Fibroblast of skin of back (primary cell): ENCODE measurements around the gene SNAPC4.
"Not testable (repeated sequence)": the region's sequence is repeated elsewhere in the genome, so short reads cannot be mapped to it uniquely, and the experiment has no call there.

Experiments used
- DNase-seq: peaks from one replicate; pipeline ENCODE4 v3.0.0-alpha.2; 2013

The SNAPC4 gene

GRCh38 chr9:136433849-136434579 is 34.0 kb upstream of the SNAPC4 start:
- DNase-seq, result no peak

- no peak for DNase-seq
Measured at GRCh38 chr9:136433043-136433715, 33.2 kb upstream of the SNAPC4 start.

- DNase-seq, result no peak
Measured at GRCh38 chr9:136432591-136432990, 32.6 kb upstream of the SNAPC4 start.

GRCh38 chr9:136431782-136432350 is 31.9 kb upstream of the SNAPC4 start:
- DNase-seq, result no peak

- no peak for DNase-seq
Measured at GRCh38 chr9:136430588-136431234, 30.7 kb upstream of the SNAPC4 start.

- no peak for DNase-seq
Measured at GRCh38 chr9:136429683-136430491, 29.9 kb upstream of the SNAPC4 start.

- DNase-seq, result no peak
Measured at GRCh38 chr9:136429075-136429628, 29.2 kb upstream of the SNAPC4 start.

GRCh38 chr9:136426787-136427186 is 26.8 kb upstream of the SNAPC4 start:
- DNase-seq, result no peak

GRCh38 chr9:136425367-136425766 is 25.4 kb upstream of the SNAPC4 start:
- DNase-seq, result not testable (repeated sequence)

- DNase-seq, result no peak
Measured at GRCh38 chr9:136424750-136425362, 24.9 kb upstream of the SNAPC4 start.

GRCh38 chr9:136423432-136424146 is 23.6 kb upstream of the SNAPC4 start:
- DNase-seq, result no peak

- DNase-seq, result no peak
Measured at GRCh38 chr9:136422876-136423275, 22.9 kb upstream of the SNAPC4 start.

GRCh38 chr9:136421791-136422190 is 21.8 kb upstream of the SNAPC4 start:
- no peak for DNase-seq

GRCh38 chr9:136419092-136419420 is 19.1 kb upstream of the SNAPC4 start:
- no peak for DNase-seq

GRCh38 chr9:136418182-136419091 is 18.5 kb upstream of the SNAPC4 start:
- DNase-seq, result no peak

GRCh38 chr9:136416914-136417313 is 16.9 kb upstream of the SNAPC4 start:
- DNase-seq, result no peak

- no peak for DNase-seq
Measured at GRCh38 chr9:136416427-136416826, 16.5 kb upstream of the SNAPC4 start.

- no peak for DNase-seq
Measured at GRCh38 chr9:136412962-136413361, 13.0 kb upstream of the SNAPC4 start.

GRCh38 chr9:136411378-136411777 is 11.4 kb upstream of the SNAPC4 start:
- no peak for DNase-seq
